Measurements from ENCODE around the gene NOS1.

The NOS1 gene

DNA sequence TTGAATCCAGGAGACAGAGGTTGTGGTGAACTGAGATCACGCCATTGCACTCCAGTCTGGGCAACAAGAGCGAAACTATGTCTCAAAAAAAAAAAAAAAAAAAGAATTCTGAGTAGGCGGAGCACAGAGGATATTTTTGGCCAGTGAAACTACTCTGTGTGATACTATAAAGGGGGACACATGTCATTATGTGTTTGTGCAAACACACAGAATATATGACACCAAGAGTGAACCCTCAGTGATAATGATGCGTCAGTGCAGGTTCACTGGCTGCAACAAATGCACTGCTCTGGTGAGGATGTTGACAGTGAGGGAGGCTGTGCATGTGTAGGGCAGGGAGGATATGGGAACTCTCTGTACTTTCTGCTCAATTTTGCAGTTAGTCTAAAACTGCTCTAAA, 195.3 kb downstream of the NOS1 start:
- no peak for DNase-seq

DNA sequence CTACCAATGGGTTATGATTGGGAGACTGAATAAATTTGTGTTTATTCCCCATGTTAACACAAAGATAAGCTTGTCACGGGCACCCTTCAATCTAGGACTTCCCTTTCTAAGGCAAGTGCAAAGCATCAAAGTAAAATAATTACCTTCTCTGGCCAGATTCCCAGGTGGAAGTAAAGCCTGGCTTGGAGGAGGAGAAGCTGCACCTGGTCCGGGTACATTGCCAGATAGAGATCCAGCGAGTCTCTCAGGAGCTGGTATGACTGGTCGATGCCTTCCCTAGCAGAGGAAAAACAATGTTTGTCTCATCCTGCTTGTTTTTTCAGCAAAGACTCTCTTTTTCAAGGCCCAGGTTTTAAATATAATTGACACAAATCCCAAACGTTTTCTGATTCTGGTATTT, 196.1 kb downstream of the NOS1 start:
- no peak for DNase-seq

DNA sequence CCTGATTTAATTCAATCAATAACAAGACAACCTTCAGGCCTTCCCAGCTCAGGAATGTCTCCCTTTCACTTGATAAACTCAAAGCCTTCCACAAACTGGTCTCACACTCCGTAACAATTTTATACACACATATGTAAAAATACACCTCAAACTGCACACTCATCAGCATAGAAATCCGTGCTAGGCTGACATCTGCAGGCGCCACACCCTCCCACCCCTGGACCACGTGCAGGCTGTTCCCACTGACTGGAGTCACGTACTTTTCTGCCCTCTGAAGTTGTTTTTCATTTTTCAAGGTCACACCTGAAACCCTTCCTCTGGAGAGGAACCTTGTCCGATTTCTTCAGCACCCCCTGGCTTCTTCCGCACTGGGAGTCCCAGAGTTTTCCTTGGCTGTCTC, 198.8 kb downstream of the NOS1 start:
- DNase-seq, result no peak

DNA sequence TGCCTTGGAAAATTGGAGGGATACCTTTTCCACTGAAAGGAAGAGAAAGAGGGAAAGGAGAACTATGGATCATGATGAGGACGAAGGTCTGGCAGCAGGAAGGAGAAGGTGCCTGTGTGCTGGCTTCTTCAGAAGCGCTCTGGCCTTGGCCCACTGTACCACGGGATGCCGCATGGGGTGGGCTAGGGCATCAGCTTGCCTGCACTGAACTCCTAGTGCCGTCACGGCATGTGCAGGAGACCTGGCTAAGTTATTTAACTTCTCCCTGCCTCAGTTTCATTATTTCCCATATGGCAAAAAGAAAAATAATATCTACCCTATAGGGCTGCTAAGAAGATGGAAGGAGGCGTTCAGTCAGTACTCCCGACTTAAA, 199.3 kb downstream of the NOS1 start:
- no peak for DNase-seq

DNA sequence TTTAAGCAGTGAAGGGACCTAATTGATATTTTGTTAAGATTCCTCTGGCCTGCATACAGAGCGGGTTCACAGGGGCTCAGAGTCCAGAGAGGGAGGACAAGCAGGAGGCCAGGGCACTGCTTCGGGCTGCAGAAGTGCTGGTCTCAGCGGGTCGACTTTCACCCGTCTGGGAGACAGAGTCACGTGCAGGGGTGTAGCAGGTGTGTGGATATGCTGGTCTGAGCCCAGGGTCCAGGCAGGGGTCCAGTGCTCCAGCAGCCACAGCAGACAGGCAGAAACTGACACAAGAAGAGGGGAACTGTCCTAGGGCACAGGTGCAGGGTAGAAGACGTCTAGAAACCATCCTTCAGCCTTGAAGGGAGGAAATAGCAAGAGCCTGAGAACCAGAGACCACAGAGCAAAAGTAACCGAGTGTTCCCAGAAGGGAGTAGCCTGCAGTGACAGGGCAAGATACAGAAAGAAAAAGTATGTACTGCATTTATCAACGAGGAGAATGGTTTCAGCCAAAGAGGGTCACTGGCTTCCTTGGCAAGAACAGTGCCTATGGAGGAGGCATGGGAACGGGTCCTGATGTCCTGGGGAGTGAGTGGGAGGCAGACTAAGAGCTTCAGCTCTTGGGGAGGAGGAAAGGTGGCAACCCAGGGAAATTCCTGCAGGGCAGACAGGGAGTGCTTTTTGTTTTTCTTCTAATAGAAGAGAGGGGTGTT, 199.8 kb downstream of the NOS1 start:
- DNase-seq, result no peak

DNA sequence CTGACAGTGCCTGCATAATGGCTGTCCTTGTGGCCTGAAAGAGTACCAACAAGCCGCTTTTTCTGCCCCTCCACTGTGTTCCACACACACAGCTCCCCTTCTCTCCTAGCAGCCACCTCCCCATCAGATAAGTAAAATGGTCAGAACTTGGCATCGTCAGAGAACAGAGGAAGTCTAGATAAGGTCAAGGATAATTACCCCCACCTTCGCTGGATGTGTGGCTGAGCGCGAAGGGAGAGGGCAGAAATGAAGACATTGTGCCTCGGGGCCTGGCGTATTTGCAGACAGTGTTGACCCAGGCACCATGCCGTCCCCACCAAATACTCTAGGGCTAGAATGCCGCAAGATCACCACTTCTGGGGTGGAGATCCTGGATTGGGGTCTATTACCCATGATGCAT, 201.8 kb downstream of the NOS1 start:
- DNase-seq, result no peak

DNA sequence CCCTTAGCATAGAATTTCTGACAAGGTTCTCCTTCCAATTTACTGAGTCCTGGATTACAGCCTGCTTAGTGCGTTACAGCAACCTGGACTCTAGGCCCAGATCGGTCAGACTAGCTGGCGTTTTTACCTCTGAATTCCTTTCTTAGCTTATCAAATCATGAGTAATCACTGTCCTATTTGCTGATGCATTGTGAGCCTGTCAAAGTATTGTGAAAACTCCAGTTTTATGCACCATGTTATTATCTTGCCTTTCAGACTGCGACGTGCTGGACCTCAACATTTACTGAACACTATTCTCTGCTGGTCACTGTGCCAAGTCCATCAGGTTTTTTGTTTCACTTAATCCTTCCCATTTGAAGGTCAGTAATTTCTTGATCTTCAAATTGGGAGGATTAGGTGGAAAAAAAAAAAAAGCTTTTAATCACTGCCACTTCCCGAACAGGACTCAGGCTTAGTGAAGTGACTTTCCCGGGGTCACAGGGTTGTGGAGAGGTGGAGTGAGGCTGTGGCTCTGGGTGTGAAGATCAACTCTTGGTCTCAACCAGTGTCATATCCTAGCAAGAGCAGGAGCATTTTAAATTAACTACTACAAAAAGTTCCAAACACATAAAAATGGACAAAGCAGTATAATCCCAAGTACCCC, 202.4 kb downstream of the NOS1 start:
- DNase-seq, result no peak

All from stimulated activated CD4-positive, alpha-beta T cell treated with anti-CD3 and anti-CD28 coated beads, Interleukin-1b, Interleukin-23, amount 100 ng/mL, for 48 hours (primary cell).